C4-2B (cell line): ENCODE measurements around the gene CLEC12A.

Experiments used
- H3K27ac ChIP-seq: fragments of 450-650 bp; 2 replicates; pipeline ENCODE4 v1.5.1; 2017
- CTCF ChIP-seq: fragments of 450-650 bp; conservative IDR thresholded peaks from 2 replicates; pipeline ENCODE4 v1.5.1; 2017; ENCODE audit warnings: mild to moderate bottlenecking
- ZFX ChIP-seq: fragments of 450-650 bp; IDR thresholded peaks from 2 replicates; pipeline ENCODE4 v1.6.1; 2017

CLEC12A gene

DNA sequence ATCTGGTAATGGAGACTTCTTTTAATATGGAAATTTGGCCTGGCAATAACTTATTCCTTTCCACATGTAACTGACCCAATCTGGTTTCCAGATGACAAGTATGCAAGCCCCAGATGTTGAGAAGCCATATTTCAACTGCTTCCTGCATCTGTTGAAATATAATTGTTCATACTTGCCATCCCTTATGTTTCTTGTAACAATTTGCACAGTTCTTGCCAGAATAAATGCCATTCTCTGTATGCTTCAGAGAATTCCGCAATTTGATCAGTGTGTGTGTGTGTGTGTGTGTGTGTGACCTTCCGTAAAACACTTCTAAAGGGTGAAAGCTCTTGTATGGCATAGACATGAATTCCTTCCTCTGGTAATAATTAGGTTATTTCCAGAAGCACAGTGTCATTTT is 37.3 kb upstream of the CLEC12A start:
- H3K27ac ChIP-seq: no peak overlapping the region
- TF ChIP-seq CTCF (no peak), ZFX (no peak)

DNA sequence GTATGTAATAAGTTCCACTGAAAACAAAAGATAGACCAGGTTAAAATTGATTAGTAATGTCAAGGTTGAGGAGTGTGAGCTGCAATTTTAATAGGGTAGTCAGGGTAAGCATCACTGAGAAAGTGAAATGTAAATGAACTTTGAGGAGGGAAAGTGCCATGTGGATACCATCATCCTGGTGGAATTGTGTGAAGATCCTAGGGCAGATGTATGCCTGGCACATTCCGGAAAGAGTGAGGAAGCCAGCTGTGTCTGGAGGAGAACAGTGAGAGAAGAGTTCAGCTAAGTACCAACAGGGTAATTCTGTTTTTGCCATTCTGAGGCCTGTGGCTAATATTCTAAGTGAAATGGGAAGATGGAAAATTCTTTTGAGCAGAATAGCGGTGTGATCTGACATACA is 36.2 kb upstream of the CLEC12A start:
- H3K27ac ChIP-seq: no peak overlapping the region
- no peak for TF ChIP-seq CTCF
- no peak for TF ChIP-seq ZFX

GRCh38 chr12:9936591-9936990 is 34.6 kb upstream of the CLEC12A start:
- H3K27ac ChIP-seq: no peak overlapping the region
- TF ChIP-seq ZFX (no peak), CTCF (no peak)

- H3K27ac ChIP-seq: no peak overlapping the region
- TF ChIP-seq ZFX (no peak), CTCF (peak; percentile 50)
These were observed 30.8 kb upstream of the CLEC12A start for GRCh38 chr12:9940375-9940774.

GRCh38 chr12:9941838-9942237 is 29.4 kb upstream of the CLEC12A start:
- H3K27ac ChIP-seq: no peak overlapping the region
- no peak for TF ChIP-seq ZFX
- no peak for TF ChIP-seq CTCF

- H3K27ac ChIP-seq: no peak overlapping the region
- TF ChIP-seq CTCF (no peak), ZFX (no peak)
These were observed 28.0 kb upstream of the CLEC12A start for GRCh38 chr12:9943240-9943639.

DNA sequence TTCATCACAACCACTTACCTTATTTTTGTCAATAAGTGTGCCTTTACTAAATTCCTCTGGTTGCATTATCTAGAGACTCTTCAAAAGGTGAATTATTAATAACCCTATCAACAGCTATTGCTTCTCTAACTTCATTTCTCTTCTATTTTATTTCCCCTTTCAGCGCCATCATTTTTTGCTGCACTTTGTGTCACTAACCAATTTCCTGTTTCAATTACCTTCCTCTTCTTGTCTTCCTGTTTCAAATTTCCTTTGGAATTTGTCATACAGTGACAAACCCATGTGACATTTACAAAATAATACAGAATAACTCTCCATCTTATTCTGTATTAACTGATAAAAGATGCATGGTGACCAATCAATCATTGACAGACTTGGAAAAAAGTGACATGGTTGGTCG is 26.8 kb upstream of the CLEC12A start:
- TF ChIP-seq CTCF (no peak), ZFX (no peak)
- H3K27ac ChIP-seq: no peak overlapping the region
